Activated CD4-positive, alpha-beta T cell treated with anti-CD3 and anti-CD28 coated beads for 4 hours (primary cell): ENCODE results near the gene LPP.
"Not testable (repeated sequence)": the region's sequence is repeated elsewhere in the genome, so short reads cannot be mapped to it uniquely, and the experiment has no call there.

Experiments used
- DNase-seq, 2 donors: peaks; one replicate each; pipeline ENCODE4 v3.0.0-alpha.2; 2020

The LPP gene

DNA sequence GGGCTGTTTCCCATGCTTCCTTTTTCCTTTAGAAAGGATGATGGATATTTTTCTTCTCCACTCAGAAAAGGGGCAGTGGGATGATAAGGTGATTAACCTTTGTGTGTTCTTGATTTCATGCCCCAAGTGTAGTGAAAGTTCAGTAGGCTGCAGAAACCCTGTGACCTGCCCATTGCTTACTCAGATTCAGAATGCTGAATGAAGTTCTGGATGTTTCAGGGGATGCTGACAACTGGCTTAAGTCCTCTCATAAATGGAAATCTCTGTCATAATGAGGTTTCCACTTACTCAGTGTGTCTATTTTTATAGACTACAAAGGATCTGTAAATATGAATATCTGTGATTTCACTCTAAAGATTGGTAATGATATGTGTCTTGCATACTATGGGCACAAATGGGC, 546.5 kb downstream of the LPP start:
- DNase-seq = no peak

DNA sequence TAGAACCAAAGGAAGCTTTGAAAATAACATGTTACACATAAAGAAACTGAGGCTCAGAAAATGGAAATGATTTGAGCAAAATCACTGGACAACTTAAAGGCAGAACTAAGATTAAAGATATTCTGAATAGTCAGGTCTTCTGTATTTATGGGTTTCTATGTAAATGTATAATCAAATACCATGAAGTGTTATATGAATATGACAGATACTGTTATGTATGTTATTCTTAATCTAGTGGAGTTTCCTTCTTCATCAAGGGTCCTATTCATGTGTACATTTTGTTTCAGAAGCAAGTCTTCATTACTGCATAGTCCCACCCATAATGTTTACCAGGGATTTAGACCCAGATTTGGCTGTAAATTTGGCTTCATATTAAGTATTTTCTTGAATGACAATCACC, 547.0 kb downstream of the LPP start:
- DNase-seq = no peak

DNA sequence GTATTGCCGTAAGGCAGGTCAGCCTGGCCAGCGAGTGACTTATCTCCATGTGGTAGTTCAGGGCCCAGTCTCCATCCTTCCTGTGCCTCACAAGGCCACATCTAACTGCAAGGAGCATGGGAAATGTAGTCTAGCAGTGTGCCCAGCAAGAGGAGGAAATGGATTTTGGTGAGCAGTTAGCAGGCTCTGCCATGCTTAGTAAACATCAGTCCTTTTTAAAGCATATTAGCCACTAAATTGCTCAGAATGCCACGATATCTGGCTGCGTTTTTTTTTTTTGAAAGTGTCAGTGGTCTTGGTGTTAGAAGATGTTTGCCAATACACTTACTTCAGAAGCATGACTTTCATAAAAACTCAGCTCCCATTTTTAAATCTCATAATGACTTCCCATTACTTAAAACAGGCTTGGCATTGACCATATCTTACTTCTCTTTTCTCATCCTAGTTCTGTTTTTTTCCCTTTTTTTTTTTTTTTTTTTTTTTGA, 547.6 kb downstream of the LPP start:
- DNase-seq = no peak

DNA sequence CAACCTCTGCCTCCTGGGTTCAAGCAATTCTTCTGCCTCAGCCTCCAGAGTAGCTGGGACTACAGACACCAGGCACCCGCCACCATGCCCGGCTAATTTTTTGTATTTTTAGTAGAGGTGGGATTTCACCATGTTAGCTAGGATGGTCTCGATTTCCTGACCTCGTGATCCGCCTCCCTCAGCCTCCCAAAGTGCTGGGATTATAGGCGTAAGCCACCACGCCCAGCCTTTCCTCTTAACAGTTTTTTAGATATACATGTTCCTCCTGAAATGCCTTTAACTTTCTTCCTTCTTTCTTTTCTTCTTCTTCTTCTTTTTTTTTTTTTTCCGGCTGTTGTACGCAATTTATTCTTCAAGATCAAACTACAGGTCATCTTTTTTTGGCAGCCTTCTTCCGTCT, 548.1 kb downstream of the LPP start:
- not testable (repeated sequence) for DNase-seq

DNA sequence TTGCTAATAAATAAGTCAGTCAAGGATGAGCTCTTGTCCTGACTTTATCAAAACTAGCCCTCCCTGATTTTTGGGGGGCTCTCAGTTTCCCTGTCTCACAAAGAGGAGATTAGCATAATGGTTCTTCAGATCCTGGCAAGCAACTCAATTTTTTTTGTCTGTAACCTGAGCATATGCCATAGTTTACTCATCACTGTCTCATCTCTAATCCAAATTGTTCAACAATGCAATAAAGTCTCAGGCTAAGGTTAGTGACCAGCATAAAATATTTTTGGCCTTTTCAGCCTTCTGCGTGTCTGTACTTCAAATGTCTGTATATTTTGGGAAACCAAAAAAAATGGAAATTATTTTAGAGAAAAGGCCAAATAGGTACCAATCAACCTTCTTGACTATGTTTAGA, 552.2 kb downstream of the LPP start:
- no peak for DNase-seq

DNA sequence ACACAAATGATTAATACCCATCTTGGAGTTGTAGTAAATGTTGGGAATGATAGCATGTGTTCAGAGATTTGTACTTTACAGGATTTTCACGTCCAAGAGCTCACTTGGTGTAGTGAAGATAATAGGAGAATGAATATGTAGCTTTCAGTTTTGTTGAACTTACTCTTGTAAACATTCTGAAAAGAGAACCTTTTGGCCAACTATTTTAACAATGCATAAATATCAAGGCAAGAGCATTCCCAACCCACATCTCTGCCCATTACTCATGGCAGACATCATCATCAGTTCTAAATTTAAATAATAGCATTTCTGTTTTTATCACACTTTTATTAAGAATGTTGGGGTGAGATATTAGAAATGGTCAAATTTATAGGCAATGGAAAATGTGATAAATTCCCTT, 552.6 kb downstream of the LPP start:
- DNase-seq = no peak

DNA sequence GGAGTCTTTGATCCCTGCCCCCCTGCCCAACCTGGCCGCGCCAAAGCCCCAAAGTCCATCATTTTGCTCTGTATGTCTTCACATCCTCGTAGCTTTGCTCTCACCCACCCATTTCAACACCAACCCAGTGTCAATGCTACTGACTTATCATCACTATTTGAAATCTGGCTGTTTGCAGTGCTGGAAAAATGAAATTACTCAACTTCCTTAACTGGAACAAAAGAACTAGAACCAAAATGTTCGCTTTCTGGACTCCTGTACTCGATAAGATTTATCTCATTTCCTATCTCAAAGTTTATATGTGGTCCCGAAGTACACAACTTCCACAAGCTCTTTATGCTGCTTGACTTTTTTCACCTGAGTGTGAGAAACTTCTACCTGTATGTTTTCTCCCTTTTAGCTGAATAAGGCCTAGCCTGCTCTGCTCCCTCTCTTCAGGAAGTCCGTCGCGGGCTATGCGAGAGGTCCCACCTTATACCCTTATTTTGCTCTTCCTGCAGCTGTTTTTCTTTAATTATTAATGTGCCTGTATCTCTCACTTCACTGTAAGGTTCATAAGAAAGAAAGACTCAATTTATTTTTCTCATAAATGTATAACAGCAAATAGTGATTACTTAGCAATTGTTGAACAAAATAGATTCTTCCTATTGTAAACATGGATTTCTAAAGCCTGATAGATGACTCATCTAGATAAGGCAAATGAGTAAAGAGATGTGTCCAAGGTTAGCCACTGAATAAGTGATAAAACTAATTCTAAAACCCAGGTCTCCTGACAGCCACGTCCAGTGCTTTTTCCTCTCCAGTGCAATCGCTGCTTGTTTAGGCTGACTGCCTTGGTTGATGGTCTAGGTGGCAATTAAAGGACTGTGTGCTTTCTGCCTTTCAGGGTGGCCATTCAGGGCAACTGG, 553.7 kb downstream of the LPP start:
- no peak for DNase-seq

DNA sequence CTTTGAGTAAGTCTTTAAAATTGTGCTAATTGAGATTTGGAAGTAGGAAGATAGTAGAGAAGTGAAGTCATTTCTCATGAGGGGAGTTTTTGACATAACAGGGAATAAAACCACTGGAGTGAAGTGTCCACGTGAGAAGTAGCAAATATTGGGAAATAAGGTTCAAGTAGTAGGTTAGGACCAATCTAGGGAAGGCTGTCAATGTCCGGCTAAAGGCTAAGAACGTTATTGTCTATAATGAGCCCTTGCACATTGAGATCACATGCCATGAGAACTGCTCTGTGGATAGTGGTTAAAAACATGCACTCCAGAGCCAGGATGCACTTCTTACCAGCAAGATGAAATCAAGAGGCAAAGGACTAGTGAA, 557.9 kb downstream of the LPP start:
- no peak for DNase-seq

DNA sequence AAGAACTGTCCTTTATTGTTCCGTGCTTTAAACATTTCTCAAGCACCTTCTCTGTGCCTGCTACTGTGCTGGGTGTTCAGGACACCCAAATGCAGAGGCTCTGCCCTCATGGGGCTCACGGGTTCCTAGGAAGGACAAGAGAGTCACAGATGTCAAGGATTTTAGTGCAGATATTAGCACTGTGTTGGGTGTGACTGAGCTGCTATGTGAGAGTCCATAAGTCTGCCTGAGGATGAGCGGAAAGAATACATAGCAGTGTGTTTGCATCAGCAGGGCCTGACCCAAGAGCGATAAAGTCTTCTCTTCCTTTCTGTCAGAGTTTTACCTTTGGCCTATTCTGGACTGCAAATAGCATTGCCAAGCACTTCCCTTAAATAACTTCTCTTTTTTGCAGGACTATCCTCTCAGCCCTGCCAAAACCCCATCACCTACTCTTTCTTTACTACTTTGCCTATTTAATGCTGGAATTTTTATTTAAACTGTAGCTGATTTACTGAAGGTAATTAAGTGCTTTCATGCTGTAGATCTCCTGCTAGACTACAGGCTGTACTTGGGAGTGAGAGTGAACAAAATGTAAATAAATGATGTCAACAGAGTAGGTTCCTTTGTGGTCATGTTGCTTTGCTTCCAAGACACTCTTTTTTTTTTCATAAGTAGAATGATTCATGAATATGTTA, 558.4 kb downstream of the LPP start:
- DNase-seq = no peak

DNA sequence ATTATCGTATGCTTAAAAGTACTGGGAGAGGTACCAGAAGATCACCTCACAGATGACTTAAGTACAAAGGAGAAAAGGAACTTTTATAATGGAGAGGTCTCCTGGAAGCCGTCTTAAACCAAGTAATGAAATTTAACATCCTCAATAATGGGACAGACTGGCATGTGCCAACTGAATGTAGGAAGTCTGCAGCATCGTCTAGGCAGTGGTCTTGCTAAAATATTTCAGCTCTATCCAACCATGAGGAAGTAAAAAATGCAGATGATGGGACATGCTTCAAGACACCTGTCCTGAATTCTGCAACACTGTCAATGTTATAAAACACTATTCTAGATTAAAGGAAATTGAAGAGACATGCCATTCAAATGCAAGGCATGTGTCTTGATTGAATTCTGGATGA, 559.0 kb downstream of the LPP start:
- no peak for DNase-seq

DNA sequence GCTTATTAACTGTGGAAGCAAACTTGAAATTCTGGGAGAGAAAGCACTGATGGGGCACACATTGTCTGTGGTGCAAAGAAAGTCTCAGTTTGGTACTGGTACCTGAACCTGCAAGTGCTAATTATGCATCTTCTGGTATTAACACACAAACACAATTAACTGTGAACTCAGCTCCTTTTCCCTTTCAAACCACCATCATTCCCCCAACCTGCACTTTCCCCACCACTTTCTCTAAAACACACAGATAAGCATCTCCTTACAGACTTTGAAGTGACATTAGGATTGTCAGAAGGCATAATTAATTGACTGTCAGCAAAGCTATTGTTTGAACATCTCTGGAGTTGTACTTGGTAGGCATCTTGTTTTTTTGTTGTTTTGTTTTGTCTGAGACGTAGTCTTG, 565.6 kb downstream of the LPP start:
- no peak for DNase-seq

DNA sequence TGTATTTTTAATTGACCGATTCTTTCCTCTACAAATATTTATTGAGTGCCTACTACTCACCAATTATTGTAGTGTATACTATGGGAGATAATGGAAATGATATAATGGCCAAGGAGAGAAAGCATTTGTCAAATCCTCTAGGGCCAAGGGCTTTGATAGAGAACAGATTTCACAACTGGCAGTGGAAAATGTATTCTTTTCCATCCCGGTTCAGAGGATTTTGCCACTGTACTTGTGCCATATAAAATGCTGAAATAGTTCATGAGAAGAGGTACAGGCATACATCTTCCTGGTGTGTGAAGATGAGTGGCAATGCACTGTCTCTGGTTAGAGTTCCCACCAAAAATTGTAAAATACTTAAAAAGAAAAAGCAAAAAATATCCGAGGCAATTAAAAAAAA, 566.3 kb downstream of the LPP start:
- DNase-seq = no peak

DNA sequence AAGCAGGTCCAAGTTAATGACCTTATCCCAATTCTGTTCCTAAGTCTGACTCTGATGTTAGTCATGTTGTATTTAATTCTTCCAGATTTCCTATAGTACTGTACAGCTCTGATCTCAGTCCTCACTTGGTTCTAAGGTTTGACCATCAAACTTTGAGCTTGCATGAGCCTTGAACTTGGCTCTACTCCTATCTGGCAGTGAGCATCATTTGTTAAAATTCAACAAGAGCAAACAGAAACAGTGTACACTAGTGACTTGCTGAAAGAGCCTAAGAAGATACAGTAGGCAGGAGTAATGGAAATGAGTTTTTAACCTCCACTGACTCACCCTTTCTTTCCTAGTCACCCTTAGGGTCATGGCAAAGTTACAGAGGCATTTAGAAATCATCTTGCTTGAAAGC, 566.7 kb downstream of the LPP start:
- no peak for DNase-seq

DNA sequence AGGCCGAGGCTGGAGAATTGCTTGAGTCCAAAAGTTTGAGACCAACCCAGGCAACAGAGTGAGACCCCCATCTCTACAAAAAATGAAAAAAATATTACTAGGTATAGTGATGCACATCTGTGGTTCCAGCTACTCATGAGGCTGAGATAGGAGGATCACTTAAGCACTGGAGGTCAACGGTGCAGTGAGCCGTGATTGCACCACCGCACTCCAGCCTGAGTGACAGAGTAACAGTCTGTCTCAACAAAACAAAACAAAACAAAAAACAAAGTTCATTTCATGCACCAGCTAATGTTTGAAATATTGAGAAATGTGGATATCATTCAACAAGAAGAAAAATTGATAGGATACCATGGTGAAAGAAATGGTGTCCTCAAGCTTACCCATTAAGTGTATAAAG, 567.4 kb downstream of the LPP start:
- DNase-seq = no peak

DNA sequence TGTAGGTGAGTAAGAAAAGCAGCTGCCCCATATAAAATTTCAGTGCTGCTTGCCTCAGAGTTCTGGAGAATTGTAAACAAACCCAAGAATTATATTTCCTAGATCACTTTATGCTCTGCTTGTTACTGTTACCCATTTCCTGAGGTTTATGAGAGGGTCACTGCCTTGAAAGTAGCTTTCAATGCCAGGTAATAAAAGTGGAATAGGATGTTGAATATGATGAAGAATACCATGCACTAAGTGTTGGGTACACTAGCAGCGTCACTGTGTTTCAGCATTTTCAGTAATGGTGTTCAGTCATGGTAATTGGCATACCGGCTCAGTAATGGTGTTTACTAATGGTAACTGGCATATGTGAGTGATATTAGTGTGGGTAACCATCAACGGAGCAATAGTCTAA, 568.0 kb downstream of the LPP start:
- DNase-seq = no peak

DNA sequence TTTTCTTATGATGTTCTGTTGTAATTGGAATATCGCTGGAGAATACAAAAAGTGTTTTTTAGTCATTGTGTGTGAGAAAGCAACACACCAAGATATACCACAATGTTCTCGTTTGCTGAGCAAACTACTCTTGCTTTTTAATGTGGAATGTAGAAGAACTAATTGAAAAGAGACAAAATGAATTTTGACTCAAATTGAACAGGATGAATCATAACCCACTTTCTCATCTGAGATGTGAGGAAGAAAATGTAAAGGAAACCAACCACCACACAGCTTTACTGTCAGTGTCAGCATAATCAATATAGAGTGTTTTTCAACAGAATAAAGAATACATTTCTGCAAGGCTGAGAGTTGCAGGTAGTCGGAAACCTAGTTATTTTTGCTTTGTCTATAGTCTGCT, 569.0 kb downstream of the LPP start:
- no peak for DNase-seq

DNA sequence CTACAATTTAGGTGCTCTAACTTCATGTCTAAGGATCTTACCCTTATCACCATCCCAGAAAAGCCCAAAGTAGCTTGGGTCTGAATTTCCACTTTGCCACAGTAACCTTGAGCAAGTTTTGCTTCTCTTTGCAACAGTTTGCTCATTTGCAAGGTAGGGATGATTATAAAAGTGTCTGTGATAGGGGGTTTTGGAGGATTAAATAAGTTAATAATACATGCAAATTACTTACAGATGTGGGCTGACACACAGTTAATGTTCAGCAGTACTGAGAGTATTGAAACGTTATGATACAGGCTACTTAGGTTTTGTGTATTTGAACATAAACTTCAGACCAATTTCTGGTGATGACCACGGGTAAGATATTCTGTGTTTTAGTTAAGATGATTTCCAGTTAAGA, 573.1 kb downstream of the LPP start:
- DNase-seq = no peak

DNA sequence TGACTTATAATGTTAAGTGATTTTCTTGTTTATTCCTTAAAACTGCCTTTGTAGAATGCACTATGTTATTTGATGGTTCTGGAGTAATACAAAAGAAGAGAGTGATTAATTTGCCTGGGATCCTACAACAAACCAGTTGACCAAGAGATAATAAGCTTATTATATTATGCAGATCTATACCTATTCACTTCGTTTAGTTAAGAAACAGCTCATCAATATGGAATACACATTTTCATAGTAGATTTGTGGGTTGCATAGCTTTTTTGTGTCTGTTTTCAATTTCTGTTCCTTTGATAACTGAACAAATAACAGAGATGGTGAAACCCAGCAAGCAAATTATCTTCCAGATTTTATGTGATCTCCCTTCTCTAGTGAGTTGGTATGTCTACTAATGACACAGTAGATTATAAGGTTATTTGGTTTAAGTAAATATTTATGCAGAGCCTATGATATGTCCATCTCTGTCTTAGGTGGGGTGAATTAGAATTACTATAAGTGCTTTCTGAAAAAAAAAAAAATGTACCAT, 574.5 kb downstream of the LPP start:
- no peak for DNase-seq

DNA sequence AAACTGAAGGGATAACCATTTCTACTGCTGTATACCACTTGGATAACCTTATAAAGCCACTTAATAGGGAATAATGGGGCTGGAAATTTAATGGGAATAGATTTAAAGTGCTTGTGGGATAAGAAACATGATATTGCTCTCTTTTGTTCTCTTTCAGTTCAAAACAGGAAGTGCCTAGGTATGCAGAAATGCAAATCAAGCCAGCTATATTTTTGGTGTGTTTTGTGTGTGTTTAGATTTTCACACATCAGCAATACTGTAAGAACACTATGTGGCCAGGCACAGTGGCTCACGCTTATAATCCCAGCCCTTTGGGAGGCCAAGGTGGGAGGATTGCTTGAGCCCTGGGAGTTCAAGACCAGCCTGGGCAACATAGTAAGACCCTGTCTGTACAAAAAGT, 575.5 kb downstream of the LPP start:
- DNase-seq = no peak

DNA sequence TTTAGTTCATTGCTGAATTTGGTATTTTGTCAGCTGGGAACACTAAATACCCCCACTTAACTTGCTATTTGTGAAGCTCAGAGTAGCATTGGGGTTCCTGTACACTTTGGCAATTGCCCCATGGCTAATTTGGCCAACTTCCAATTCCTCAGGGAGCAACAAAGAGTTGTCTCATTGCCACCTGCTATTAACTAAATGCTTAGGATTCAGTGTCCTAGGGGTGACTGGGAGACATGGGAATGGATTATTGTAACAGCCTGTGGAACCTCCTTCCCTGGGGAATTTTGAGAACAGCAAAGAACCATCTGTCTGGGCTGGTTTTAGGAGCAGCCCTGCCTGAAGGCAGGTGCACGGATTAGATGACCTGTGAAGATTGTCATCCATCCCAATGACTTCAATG, 580.4 kb downstream of the LPP start:
- DNase-seq = no peak

DNA sequence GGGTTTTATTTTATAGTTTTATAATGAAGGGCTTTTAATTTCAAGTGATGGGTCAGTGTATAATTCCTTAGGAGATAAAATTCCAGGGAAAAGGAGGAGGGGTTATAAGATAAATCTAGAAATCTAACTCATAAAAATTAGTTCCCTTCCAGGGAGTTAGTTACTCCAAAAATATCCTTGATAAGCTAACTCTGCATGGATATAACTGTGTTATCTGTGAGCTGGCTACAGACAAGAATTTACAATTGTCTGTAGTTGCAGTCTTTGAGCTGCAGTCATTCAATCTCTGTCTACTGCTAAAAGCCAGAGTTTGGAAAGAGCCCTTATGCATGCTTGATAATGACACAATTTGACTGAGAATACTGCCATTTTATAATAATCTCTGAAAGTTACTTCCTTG, 585.6 kb downstream of the LPP start:
- no peak for DNase-seq

DNA sequence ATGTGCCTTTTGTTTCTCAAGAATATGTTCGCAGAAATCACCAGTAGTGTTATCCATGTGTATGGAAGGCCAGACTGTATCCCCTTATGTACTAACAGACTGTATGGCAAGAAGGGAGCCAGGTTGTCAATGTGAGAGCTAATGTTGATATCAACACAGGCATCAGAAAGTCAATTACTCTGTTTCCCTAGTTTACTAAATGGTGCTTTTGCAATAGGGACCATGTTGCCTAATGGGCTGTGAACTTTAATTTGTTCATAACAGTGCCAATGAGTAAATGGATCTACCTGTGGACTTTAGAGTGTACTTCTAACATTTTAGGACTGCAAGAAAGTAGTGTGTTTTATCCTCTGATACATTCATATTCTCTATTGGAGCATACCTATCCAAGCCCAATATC, 586.1 kb downstream of the LPP start:
- DNase-seq = no peak

DNA sequence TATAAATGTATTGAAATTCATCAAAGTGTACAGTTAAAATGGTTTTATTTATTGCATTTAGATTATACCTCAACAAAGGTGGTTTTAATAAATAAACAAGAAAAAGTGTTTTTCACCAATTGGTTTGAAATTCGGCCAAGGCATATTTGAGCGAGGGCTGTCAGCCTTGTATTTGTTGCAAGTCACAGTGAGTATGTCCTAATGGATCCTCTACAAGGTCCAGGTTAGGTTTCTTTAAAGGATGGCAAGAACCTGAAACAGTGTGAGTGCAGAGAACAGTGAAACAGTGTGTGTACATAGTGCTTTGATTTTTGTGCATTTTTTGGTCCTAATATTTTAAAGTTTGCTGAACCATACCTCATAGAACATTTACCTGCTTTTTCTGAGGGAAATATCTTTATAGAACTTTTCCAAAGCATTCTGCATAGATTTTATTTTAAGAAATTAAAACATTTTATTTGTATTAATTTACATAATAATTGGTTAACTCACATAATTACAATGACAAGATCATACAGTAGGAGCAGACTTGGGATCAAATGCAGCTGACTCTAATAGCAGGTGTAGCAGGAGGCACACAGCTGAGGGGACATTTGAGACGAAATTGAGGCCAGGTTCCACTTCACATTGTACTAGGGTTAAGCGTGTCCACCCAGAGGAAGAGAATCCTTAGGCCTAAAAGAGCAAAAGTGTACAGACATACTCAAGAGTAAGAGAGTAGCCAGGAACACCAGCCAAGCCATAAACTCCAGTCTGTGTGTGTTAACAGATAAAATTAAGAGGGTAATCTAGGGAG, 589.0 kb downstream of the LPP start:
- no peak for DNase-seq

DNA sequence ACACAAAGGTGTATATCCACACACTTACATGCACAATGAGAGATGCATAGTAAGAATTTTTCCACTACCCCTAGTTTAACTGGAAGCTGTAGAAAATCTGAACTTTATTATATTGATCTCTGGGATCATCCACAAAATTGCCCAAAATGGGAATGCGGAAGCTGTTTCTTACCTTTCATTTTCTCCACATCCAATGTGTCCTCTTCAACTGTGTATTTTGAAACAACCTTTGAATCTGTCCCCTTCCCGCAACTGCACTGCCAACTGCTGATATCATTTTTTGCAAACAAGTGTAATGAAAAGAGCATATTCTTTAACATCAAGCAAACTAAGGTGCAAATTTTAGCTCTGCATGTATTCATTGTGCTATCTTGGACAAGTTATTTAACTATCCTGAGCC, 590.2 kb downstream of the LPP start:
- DNase-seq = no peak
